Endothelial cell of umbilical vein (primary cell): Measurements from ENCODE around the gene PRKAR2B. TPM values are rescaled to one million over a fixed set of nuclear protein-coding genes. Genes with fewer than 3 reads are reported as not detected.

ENCODE experiments used
- BruUV-seq: library from RNA; stranded (reverse); fragments of 400-500 nt; replicated peaks from 2 replicates; lab custom pipeline; 2021; lab: Mats Ljungman, UMichigan
- CTCF ChIA-PET: fragments of 300-600, 350-600 bp; sonication (Branson Sonifier 250); formaldehyde crosslinking; loops from one replicate; lab custom pipeline; 2021; ENCODE audit warnings: antibody characterized with exemption, inconsistent platforms; lab: Charles Lee
- POLR2A ChIA-PET: fragments of 300-600, 350-600 bp; sonication (Branson Sonifier 250); formaldehyde crosslinking; loops from one replicate; lab custom pipeline; 2021; ENCODE audit warnings: antibody characterized with exemption, inconsistent platforms; lab: Charles Lee
- DNase-seq: peaks from one replicate; pipeline ENCODE4 v3.0.0-alpha.2; 2011; ENCODE audit warnings: low read depth, low spot score
- FAIRE-seq: peaks from 2 replicates; lab custom pipeline; 2011; peaks lifted over from hg19 to GRCh38; lab: Jason Lieb, UNC
- H2AFZ ChIP-seq: 2 replicates; pipeline ENCODE4 v1.6.0; 2012; ENCODE audit warnings: low read depth, low read length, control low read depth, inconsistent platforms
- H3K27ac ChIP-seq: 2 replicates; pipeline ENCODE4 v1.5.1; 2011; ENCODE audit warnings: low read depth, mild to moderate bottlenecking, control low read depth, low read length, moderate library complexity; ENCODE audit not compliant: insufficient read depth
- H3K27me3 ChIP-seq, 2 experiments: 2 replicates each; pipeline versions ENCODE4 v1.6.0 to v1.6.1; 2011; ENCODE audit warnings: low read length in 2 of 2, mixed read lengths in 1 of 2; ENCODE audit not compliant: control insufficient read depth in 2 of 2, insufficient read depth in 2 of 2
- H3K36me3 ChIP-seq, 2 experiments: 2 replicates in 1 of 2; 3 replicates in 1 of 2; pipeline ENCODE4 v1.5.1; 2011; ENCODE audit warnings: low read length in 2 of 2, mild to moderate bottlenecking in 1 of 2, moderate library complexity in 1 of 2; ENCODE audit not compliant: control insufficient read depth in 2 of 2, insufficient read depth in 2 of 2; ENCODE audit errors: extremely low read depth in 1 of 2
- H3K4me1 ChIP-seq: 3 replicates; pipeline ENCODE4 v1.5.1; 2011; ENCODE audit warnings: mild to moderate bottlenecking, low read length; ENCODE audit not compliant: control insufficient read depth, insufficient read depth; ENCODE audit errors: extremely low read depth
- H3K4me2 ChIP-seq: 2 replicates; pipeline ENCODE4 v1.6.1; 2011; ENCODE audit warnings: low read length, control low read depth, mixed read lengths; ENCODE audit not compliant: insufficient read depth
- H3K4me3 ChIP-seq, 3 experiments: fragments of 200-600 bp in 1 of 3; sonication (generic), shearing (Covaris generic) in 1 of 3; replicated peaks in 1 of 3; 2 replicates each; pipeline ENCODE4 v1.5.1; 2011 to 2016; ENCODE audit warnings: control low read depth in 3 of 3, low read length in 3 of 3, mild to moderate bottlenecking in 2 of 3, inconsistent platforms in 1 of 3, low read depth in 1 of 3, moderate library complexity in 1 of 3; ENCODE audit not compliant: insufficient read depth in 1 of 3
- H3K79me2 ChIP-seq: 2 replicates; pipeline ENCODE4 v1.6.0; 2012; ENCODE audit warnings: low read length, inconsistent platforms; ENCODE audit not compliant: control insufficient read depth, insufficient read depth
- H3K9ac ChIP-seq: replicated peaks from 2 replicates; pipeline ENCODE3; 2011; ENCODE audit warnings: low read length, control low read depth; ENCODE audit not compliant: insufficient read depth; ENCODE audit errors: extremely low read depth
- H3K9me1 ChIP-seq: replicated peaks from 3 replicates; pipeline ENCODE4 v1.6.0; 2011; ENCODE audit warnings: mild to moderate bottlenecking, low read length; ENCODE audit not compliant: control insufficient read depth, insufficient read depth; ENCODE audit errors: extremely low read depth
- H3K9me3 ChIP-seq: replicated peaks from 2 replicates; pipeline ENCODE4 v1.5.1; 2012; ENCODE audit warnings: low read length, inconsistent platforms; ENCODE audit not compliant: control insufficient read depth, insufficient read depth
- H4K20me1 ChIP-seq: replicated peaks from 2 replicates; pipeline ENCODE3; 2011; ENCODE audit warnings: mild to moderate bottlenecking, low read length; ENCODE audit not compliant: control insufficient read depth, insufficient read depth; ENCODE audit errors: extremely low read depth
- EZH2 ChIP-seq: IDR thresholded peaks from 2 replicates; pipeline ENCODE4 v1.6.1; 2012; ENCODE audit warnings: borderline replicate concordance, low read depth, mild to moderate bottlenecking, moderate library complexity, low read length, inconsistent platforms; ENCODE audit not compliant: severe bottlenecking
- FOS ChIP-seq: IDR thresholded peaks from 2 replicates; pipeline ENCODE4 v1.6.1; 2011; ENCODE audit warnings: mild to moderate bottlenecking, low read length, moderate library complexity, borderline replicate concordance; ENCODE audit not compliant: insufficient read depth
- GATA2 ChIP-seq: IDR thresholded peaks from 2 replicates; pipeline ENCODE4 v1.7.0; 2011; ENCODE audit warnings: low read depth, mild to moderate bottlenecking, moderate library complexity, mixed read lengths, low read length; ENCODE audit not compliant: insufficient read length, insufficient read depth
- JUN ChIP-seq: IDR thresholded peaks from 2 replicates; pipeline ENCODE4 v1.6.1; 2011; ENCODE audit warnings: borderline replicate concordance, low read depth; ENCODE audit not compliant: insufficient read length, insufficient read depth
- MYC ChIP-seq: IDR thresholded peaks from one replicate; pipeline ENCODE4 v1.6.1; 2011; ENCODE audit warnings: mild to moderate bottlenecking, low read depth, low read length
- POLR2A ChIP-seq: IDR thresholded peaks from 2 replicates; pipeline ENCODE4 v1.6.1; 2012; ENCODE audit warnings: low read depth, mild to moderate bottlenecking, control low read depth, low read length
- POLR2AphosphoS5 ChIP-seq: IDR thresholded peaks from 2 replicates; pipeline ENCODE4 v1.6.1; 2012; ENCODE audit warnings: low read depth, mild to moderate bottlenecking, control low read depth, low read length, moderate library complexity; ENCODE audit not compliant: insufficient read depth
- dilution Hi-C: fragments of 300-500 bp; cut with MboI; formaldehyde crosslinking; loops from one replicate; pipeline ENCODE4 v1.15.0; 2019; ENCODE audit warnings: low sequenced_read_pairs; ENCODE audit not compliant: extremely low pct_ligation_motif_present
- intact Hi-C: fragments of 100-400 bp; cut with micrococcal nuclease; formaldehyde crosslinking; loops from one replicate; pipeline ENCODE4 v1.10.0; 2022
- polyA plus RNA-seq, 4 experiments: library from polyadenylated mRNA; depleted of rRNA in 3 of 4; stranded (reverse) in 3 of 4; unstranded in 1 of 4; fragments of >200 nt; gene quantifications; 2 replicates each; pipeline versions ENCODE4 v1.2.1 to v1.2.3, GENCODE V29; 2011 to 2012; ENCODE audit warnings: missing spikeins in 1 of 4
- total RNA-seq: library from RNA; stranded (reverse); gene quantifications from 2 replicates; pipeline ENCODE4 v1.2.3, GENCODE V29; 2021
- TF ChIP-seq, protein P1 (sequence below): IDR thresholded peaks from 2 replicates; pipeline ENCODE4 v1.6.1; 2011; ENCODE audit not compliant: insufficient read depth, insufficient read length
- TF ChIP-seq, protein P2 (sequence below), 2 donors: IDR thresholded peaks; 1 replicate in 1 of 2; 2 replicates in 1 of 2; pipeline ENCODE4 v1.5.1; 2011; ENCODE audit warnings: low read length in 2 of 2, mild to moderate bottlenecking in 2 of 2, moderate library complexity in 2 of 2, control low read depth in 1 of 2, inconsistent platforms in 1 of 2, low read depth in 1 of 2; ENCODE audit not compliant: insufficient read depth in 1 of 2; ENCODE audit errors: extremely low read depth in 1 of 2

PRKAR2B gene
- total and polyA plus RNA-seq, 2 donors (not counting 3 experiments of a cell fraction or from before 2014, with no cell fraction given), result 10.7 to 39.8 TPM

DNA sequence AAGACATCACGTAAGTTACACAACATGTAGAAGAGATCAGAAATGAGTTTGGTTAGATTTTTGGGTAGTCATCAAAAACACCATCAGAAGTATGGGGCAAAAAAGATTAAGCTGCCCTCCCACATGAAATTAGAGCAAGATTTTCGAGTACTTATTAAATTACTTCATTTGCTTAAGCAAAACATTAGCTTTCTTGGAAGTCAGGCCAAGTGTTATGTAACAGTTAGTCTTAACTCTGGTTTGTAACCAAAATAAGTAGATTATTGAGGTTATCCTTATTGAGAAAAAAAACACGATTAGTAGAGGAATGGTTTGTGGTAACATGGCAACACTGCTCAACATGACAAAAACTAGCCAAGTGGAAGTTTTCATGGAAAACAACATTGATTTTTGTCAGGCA lies 162.2 kb downstream of the PRKAR2B start:
- no peaks in the 10 kb centered on the region for H3K27me3 ChIP-seq
- H3K9me3 ChIP-seq, result no peaks in the 10 kb centered on the region
- H3K9ac ChIP-seq, result no peak overlapping the region
- H3K27ac ChIP-seq, result no peak overlapping the region
- H3K9me1 ChIP-seq, result no peaks in the 10 kb centered on the region
- no TSS peak for BruUV-seq
- ChIA-PET CTCF (interaction anchor here (1.5 kb wide), 1 partner anchor 668 kb away, joined by 5 read pairs; no protein-coding TSS in a partner anchor), POLR2A (no interaction called here)
- no peak for DNase-seq
- H3K4me3 ChIP-seq, result no peak overlapping the region
- H3K79me2 ChIP-seq, result no peaks in the 10 kb centered on the region
- H3K36me3 ChIP-seq, result peaks cover 1 to 11% of the 10 kb centered on the region in 2 experiments
- TF ChIP-seq MYC (no peak), POLR2A (no peak), POLR2AphosphoS5 (no peak), EZH2 (no peak), GATA2 (no peak), JUN (no peak), FOS (no peak)
- TF ChIP-seq, protein P1, sequence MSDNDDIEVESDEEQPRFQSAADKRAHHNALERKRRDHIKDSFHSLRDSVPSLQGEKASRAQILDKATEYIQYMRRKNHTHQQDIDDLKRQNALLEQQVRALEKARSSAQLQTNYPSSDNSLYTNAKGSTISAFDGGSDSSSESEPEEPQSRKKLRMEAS, result no peak
- TF ChIP-seq, protein P2, sequence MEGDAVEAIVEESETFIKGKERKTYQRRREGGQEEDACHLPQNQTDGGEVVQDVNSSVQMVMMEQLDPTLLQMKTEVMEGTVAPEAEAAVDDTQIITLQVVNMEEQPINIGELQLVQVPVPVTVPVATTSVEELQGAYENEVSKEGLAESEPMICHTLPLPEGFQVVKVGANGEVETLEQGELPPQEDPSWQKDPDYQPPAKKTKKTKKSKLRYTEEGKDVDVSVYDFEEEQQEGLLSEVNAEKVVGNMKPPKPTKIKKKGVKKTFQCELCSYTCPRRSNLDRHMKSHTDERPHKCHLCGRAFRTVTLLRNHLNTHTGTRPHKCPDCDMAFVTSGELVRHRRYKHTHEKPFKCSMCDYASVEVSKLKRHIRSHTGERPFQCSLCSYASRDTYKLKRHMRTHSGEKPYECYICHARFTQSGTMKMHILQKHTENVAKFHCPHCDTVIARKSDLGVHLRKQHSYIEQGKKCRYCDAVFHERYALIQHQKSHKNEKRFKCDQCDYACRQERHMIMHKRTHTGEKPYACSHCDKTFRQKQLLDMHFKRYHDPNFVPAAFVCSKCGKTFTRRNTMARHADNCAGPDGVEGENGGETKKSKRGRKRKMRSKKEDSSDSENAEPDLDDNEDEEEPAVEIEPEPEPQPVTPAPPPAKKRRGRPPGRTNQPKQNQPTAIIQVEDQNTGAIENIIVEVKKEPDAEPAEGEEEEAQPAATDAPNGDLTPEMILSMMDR (IDR thresholded peaks at IDR 0.05; ENCODE audit: extremely low read depth in 1 of 2, insufficient read depth in 1 of 2, low read depth in 1 of 2, low read length in 2 of 2), result no peak
- no peak overlapping the region for H2AFZ ChIP-seq
- intact Hi-C loops (no loop called here), dilution Hi-C loops (no loop called here)
- H4K20me1 ChIP-seq, result peaks cover 1% of the 10 kb centered on the region
- H3K4me1 ChIP-seq, result no peaks in the 10 kb centered on the region
- H3K4me2 ChIP-seq, result no peak overlapping the region
- FAIRE-seq, result no peak
